SK-N-SH treated with all-trans-retinoic acid at 6 μM for 48 hours (cell line): ENCODE measurements around the gene MKI67.

Experiments
- ATAC-seq: fragments of 200-7000 bp; cut with Tn5 transposase; 3 replicates; pipeline ENCODE4 v1.9.1; 2020; ENCODE audit warnings: mild to moderate bottlenecking, moderate library complexity
- ARNTL ChIP-seq: fragments of 450-650 bp; formaldehyde crosslinking; IDR thresholded peaks from 2 replicates; pipeline ENCODE4 v1.5.0; 2020; ENCODE audit warnings: low read depth, mild to moderate bottlenecking, moderate library complexity, borderline replicate concordance
- CREB5 ChIP-seq: fragments of 250-450 bp; sonication (Bioruptor Pico); IDR thresholded peaks from 2 replicates; pipeline ENCODE4 v1.5.1; 2020; ENCODE audit warnings: low read depth, mild to moderate bottlenecking, moderate library complexity
- CSDC2 ChIP-seq: fragments of 250-450 bp; sonication (Bioruptor Pico); IDR thresholded peaks from 2 replicates; pipeline ENCODE4 v1.5.0; 2020; ENCODE audit warnings: mild to moderate bottlenecking, moderate library complexity
- CSRNP3 ChIP-seq: fragments of 250-450 bp; sonication (Bioruptor Pico); IDR thresholded peaks from 2 replicates; pipeline ENCODE4 v1.5.1; 2021; ENCODE audit warnings: mild to moderate bottlenecking, moderate library complexity
- OSR1 ChIP-seq: fragments of 250-450 bp; sonication (Bioruptor Pico); IDR thresholded peaks from 2 replicates; pipeline ENCODE4 v1.8.0; 2022; ENCODE audit warnings: moderate library complexity, mild to moderate bottlenecking, inconsistent platforms
- PATZ1 ChIP-seq: fragments of 250-450 bp; sonication (Bioruptor Pico); IDR thresholded peaks from 2 replicates; pipeline ENCODE4 v1.8.0; 2020; ENCODE audit warnings: mild to moderate bottlenecking, moderate library complexity, borderline replicate concordance
- POU6F1 ChIP-seq: fragments of 250-450 bp; sonication (Bioruptor Pico); IDR thresholded peaks from 2 replicates; pipeline ENCODE4 v1.8.0; 2021; ENCODE audit warnings: low read depth, mild to moderate bottlenecking, moderate library complexity, borderline replicate concordance
- RARB ChIP-seq: fragments of 250-450 bp; sonication (Bioruptor Pico); IDR thresholded peaks from 2 replicates; pipeline ENCODE4 v1.8.0; 2021; ENCODE audit warnings: mild to moderate bottlenecking, moderate library complexity
- SNAI2 ChIP-seq: fragments of 250-450 bp; sonication (Bioruptor Pico); IDR thresholded peaks from 2 replicates; pipeline ENCODE4 v1.5.0; 2020; ENCODE audit warnings: mild to moderate bottlenecking, moderate library complexity
- TCF4 ChIP-seq: fragments of 250-450 bp; sonication (Bioruptor Pico); IDR thresholded peaks from 2 replicates; pipeline ENCODE4 v1.8.0; 2021; ENCODE audit warnings: mild to moderate bottlenecking, moderate library complexity, borderline replicate concordance
- TOX ChIP-seq: fragments of 250-450 bp; sonication (Bioruptor Pico); IDR thresholded peaks from 2 replicates; pipeline ENCODE4 v1.8.0; 2021; ENCODE audit warnings: mild to moderate bottlenecking, moderate library complexity, borderline replicate concordance
- TSHZ2 ChIP-seq: fragments of 250-450 bp; sonication (Bioruptor Pico); IDR thresholded peaks from 2 replicates; pipeline ENCODE4 v1.5.0; 2020; ENCODE audit warnings: mild to moderate bottlenecking, moderate library complexity
- ZFP30 ChIP-seq: fragments of 450-650 bp; formaldehyde crosslinking; IDR thresholded peaks from 2 replicates; pipeline ENCODE4 v1.5.0; 2022; ENCODE audit warnings: mild to moderate bottlenecking, moderate library complexity
- ZNF565 ChIP-seq: fragments of 450-650 bp; formaldehyde crosslinking; conservative IDR thresholded peaks from 2 replicates; pipeline ENCODE4 v1.5.0; 2020; ENCODE audit warnings: low read depth, mild to moderate bottlenecking, moderate library complexity
- ZNF8 ChIP-seq: fragments of 450-650 bp; formaldehyde crosslinking; IDR thresholded peaks from 2 replicates; pipeline ENCODE4 v1.5.0; 2020; ENCODE audit warnings: mild to moderate bottlenecking, moderate library complexity

Gene MKI67

DNA sequence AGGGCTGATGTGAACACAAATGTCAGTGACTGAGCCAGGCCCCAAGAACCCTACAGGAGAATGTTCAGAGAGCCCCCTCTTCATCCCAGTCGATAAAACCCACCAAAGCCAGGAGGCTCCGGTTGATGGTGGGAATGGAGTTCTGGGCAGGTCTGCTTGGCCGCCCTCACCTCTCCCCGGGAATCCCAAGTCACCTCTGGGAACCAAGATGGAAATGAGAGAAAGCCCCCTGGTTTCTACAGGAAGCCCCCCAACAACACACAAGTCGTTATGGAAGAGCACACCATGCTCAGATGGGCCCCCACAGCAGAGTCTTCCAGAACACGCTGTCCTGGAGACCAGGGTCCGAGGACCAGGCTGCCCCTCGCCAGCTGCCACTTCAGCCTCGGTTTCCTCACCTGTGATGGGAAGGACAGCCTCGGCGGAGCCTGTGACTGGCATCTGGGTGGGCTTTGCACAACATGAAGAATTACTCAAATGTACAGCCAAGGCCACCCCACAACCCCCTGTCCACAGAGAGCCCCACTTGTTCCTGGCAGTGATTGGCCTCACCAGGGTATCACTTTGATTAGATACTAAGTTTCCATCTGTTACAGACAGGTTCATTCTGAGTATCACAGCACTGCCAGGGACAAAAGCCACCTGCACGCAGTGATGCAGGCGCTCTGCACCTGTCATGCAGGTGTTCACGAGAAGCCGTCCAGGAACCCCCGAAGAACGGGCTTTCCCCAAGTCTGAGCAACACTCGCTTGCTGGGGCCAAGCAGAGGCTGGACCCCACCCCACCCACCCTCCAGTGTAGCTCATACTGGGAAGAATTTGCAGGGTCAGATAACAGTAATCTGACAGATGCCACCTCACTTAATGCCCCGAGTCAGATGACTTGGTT, 57.6 kb downstream of the MKI67 start:
- no peak; the same call in 2 of the 3 replicates for ATAC-seq
- no peak for TF ChIP-seq OSR1 (CRISPR knock-in tag)
- no peak for TF ChIP-seq TCF4 (CRISPR knock-in tag)
- no peak for TF ChIP-seq ZNF565 (CRISPR knock-in tag)
- no peak for TF ChIP-seq TOX (CRISPR knock-in tag)
- no peak for TF ChIP-seq SNAI2
- no peak for TF ChIP-seq ZNF8 (CRISPR knock-in tag)
- TF ChIP-seq PATZ1 (CRISPR knock-in tag) = no peak
- no peak for TF ChIP-seq CSDC2
- TF ChIP-seq CREB5 (CRISPR knock-in tag) = no peak
- TF ChIP-seq ARNTL = no peak
- TF ChIP-seq CSRNP3 (CRISPR knock-in tag) = no peak
- TF ChIP-seq TSHZ2 = no peak
- no peak for TF ChIP-seq POU6F1
- TF ChIP-seq RARB (CRISPR knock-in tag) = no peak

DNA sequence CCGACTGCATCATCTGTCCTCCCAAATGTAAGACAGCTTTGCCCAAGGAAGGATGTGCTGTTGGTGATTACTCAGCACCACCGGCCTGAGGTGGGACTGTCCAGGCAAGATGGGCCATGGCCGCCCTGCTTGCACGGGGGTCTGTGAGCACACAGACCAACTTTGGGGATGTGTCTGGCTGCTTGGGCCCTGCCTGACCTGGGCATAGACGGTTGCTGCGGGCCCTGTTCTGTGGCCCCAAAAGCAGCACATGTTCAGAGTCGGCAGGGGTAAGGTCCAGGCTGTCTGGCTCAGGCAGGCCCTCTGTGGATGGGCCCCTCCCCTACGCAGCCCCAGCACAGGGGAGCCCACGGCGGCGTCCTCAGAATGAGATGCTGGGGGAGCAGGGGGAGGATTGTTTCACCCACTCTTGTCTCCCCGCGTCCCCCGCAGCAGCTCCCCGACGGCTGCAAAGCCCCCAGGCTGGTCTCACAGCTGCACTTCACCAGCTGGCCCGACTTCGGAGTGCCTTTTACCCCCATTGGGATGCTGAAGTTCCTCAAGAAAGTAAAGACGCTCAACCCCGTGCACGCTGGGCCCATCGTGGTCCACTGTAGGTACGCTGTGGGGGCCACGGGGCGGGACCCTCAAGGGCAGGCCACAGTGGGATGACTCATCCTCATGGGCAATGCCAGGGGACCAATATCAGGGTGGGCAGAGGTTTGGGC, 58.4 kb downstream of the MKI67 start:
- TF ChIP-seq POU6F1 (no peak), ZFP30 (CRISPR knock-in tag) (no peak), TSHZ2 (no peak)
- no peak for ATAC-seq
